ENCODE results near the gene ELMOD3.

DNA sequence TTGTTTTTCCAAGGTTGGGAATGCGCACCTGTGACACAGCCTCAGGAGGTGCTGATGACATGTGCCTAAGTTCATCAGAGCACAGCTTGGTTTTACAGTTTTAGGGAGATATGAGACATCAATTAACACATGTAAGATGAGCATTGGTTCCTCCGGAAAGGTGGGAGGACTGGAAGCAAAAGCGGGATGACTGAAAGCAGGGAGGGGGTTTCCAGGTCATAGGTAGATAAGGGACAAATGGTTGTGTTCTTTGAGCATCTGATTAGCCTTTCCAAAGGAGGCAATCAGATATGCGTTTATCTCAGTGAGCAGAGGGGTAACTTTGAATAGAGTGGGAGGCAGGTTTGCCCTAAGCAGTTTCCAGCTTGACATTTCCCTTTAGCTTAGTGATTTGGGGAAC lies 29.3 kb downstream of the ELMOD3 start:
- TF ChIP-seq, protein P1, sequence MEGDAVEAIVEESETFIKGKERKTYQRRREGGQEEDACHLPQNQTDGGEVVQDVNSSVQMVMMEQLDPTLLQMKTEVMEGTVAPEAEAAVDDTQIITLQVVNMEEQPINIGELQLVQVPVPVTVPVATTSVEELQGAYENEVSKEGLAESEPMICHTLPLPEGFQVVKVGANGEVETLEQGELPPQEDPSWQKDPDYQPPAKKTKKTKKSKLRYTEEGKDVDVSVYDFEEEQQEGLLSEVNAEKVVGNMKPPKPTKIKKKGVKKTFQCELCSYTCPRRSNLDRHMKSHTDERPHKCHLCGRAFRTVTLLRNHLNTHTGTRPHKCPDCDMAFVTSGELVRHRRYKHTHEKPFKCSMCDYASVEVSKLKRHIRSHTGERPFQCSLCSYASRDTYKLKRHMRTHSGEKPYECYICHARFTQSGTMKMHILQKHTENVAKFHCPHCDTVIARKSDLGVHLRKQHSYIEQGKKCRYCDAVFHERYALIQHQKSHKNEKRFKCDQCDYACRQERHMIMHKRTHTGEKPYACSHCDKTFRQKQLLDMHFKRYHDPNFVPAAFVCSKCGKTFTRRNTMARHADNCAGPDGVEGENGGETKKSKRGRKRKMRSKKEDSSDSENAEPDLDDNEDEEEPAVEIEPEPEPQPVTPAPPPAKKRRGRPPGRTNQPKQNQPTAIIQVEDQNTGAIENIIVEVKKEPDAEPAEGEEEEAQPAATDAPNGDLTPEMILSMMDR (conservative IDR thresholded peaks at IDR 0.05; ENCODE audit: low read length), result no peak
- no peak for TF ChIP-seq EZH2phosphoT487 (IDR thresholded peaks at IDR 0.05; ENCODE audit: borderline replicate concordance)
